ENCODE measurements around the gene CCDC148.

DNA sequence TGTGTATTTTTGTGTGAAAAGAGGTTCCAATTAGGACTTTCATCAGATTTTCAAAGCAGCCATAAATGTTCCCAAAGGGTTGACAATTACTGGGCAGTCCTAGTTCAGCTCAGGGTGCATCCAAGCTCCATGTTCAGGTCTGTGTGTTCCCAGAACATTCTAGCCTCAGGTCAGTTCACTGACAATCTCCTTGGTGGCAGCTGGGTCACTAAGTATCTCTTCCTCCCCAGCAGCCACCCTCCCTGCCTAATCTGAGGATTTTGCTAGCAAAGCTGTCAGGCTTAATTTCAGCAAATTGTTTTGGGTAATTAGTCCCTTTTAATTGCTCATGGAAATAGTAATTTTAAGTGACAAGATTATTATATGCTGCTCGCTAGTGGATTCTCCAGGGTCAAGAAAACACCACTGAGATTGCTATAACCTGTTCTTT lies 325.1 kb downstream of the CCDC148 start:
- TF ChIP-seq EZH2 (IDR thresholded peaks at IDR 0.05; ENCODE audit: insufficient read depth, poor library complexity, severe bottlenecking) (no peak), EZH2phosphoT487 (IDR thresholded peaks at IDR 0.05; ENCODE audit: insufficient read depth, low read depth) (no peak)

Measured in GM23248 (cell line).